Measurements from ENCODE around the gene BCL2L11.

The BCL2L11 gene

GRCh38 chr2:111194835-111195621 is 74.3 kb downstream of the BCL2L11 start:
- H3K4me1 ChIP-seq (ENCODE audit: control insufficient read depth, insufficient read depth, low read length, unreplicated experiment), result no peaks in the 10 kb centered on the region
- H3K79me2 ChIP-seq (ENCODE audit: control insufficient read depth, insufficient read depth, low read length, unreplicated experiment), result no peaks in the 10 kb centered on the region
- no peak overlapping the region for H2AFZ ChIP-seq (ENCODE audit: low read length, unreplicated experiment)
- no peaks in the 10 kb centered on the region for H3K27me3 ChIP-seq (ENCODE audit: insufficient read depth, low read length)
- H3K36me3 ChIP-seq (ENCODE audit: insufficient read depth, low read length), result no peaks in the 10 kb centered on the region
- no peak overlapping the region for H3K27ac ChIP-seq (ENCODE audit: low read depth, low read length)
- H3K4me3 ChIP-seq (ENCODE audit: low read depth, low read length), result no peak overlapping the region

- H3K27me3 ChIP-seq (ENCODE audit: insufficient read depth, low read length), result no peaks in the 10 kb centered on the region
- no peaks in the 10 kb centered on the region for H3K79me2 ChIP-seq (ENCODE audit: control insufficient read depth, insufficient read depth, low read length, unreplicated experiment)
- no peak overlapping the region for H3K4me3 ChIP-seq (ENCODE audit: low read depth, low read length)
- H3K27ac ChIP-seq (ENCODE audit: low read depth, low read length), result no peak overlapping the region
- no peaks in the 10 kb centered on the region for H3K36me3 ChIP-seq (ENCODE audit: insufficient read depth, low read length)
- H2AFZ ChIP-seq (ENCODE audit: low read length, unreplicated experiment), result no peak overlapping the region
- H3K4me1 ChIP-seq (ENCODE audit: control insufficient read depth, insufficient read depth, low read length, unreplicated experiment), result no peaks in the 10 kb centered on the region
Measured at GRCh38 chr2:111196435-111196834, 75.7 kb downstream of the BCL2L11 start.

DNA sequence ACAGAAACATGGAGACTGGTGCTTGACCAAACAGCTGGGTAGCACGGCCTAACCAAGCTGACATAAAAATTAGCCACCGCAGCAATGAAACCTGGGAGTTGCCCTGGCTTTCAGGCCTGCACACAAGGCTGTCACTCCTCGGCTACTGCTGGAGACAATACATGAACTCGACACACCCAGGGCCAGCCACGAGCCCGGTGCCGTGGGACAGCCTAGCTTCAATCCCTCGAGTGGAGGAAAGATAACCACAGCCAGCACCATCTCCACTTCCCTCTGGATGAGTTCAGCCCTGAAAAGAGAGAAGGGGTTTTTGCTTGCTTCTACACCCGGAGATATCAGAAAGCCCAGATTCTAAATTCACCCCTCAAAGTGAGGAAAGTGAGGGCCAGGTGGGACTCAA is 78.0 kb downstream of the BCL2L11 start:
- no peaks in the 10 kb centered on the region for H3K27me3 ChIP-seq (ENCODE audit: insufficient read depth, low read length)
- no peak overlapping the region for H2AFZ ChIP-seq (ENCODE audit: low read length, unreplicated experiment)
- H3K27ac ChIP-seq (ENCODE audit: low read depth, low read length), result no peak overlapping the region
- H3K4me1 ChIP-seq (ENCODE audit: control insufficient read depth, insufficient read depth, low read length, unreplicated experiment), result peaks cover 5% of the 10 kb centered on the region
- no peaks in the 10 kb centered on the region for H3K36me3 ChIP-seq (ENCODE audit: insufficient read depth, low read length)
- no peak overlapping the region for H3K4me3 ChIP-seq (ENCODE audit: low read depth, low read length)
- H3K79me2 ChIP-seq (ENCODE audit: control insufficient read depth, insufficient read depth, low read length, unreplicated experiment), result no peaks in the 10 kb centered on the region

DNA sequence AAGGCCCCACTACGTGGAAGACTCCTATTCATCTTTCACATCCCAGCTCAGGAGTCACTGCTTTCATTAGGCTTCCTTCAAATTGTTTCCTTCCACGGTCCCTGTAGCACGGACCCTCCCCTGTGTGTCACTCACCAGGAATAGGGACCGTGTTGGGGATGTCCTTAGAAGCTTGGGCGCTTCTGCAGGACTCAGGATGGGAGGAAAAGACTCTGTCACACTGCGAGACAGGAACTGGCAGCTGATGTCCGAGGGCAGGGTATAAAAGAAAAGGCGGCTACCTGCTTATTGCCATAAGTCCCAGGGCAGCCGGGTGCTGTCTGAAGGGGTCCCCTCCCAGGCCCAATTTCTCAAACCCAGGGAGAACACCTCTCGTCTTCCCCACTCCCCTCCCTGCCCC is 79.1 kb downstream of the BCL2L11 start:
- H2AFZ ChIP-seq (ENCODE audit: low read length, unreplicated experiment), result no peak overlapping the region
- H3K27ac ChIP-seq (ENCODE audit: low read depth, low read length), result no peak overlapping the region
- no peaks in the 10 kb centered on the region for H3K36me3 ChIP-seq (ENCODE audit: insufficient read depth, low read length)
- H3K4me3 ChIP-seq (ENCODE audit: low read depth, low read length), result no peak overlapping the region
- H3K4me1 ChIP-seq (ENCODE audit: control insufficient read depth, insufficient read depth, low read length, unreplicated experiment), result peaks cover 5% of the 10 kb centered on the region
- no peaks in the 10 kb centered on the region for H3K79me2 ChIP-seq (ENCODE audit: control insufficient read depth, insufficient read depth, low read length, unreplicated experiment)
- H3K27me3 ChIP-seq (ENCODE audit: insufficient read depth, low read length), result no peaks in the 10 kb centered on the region

DNA sequence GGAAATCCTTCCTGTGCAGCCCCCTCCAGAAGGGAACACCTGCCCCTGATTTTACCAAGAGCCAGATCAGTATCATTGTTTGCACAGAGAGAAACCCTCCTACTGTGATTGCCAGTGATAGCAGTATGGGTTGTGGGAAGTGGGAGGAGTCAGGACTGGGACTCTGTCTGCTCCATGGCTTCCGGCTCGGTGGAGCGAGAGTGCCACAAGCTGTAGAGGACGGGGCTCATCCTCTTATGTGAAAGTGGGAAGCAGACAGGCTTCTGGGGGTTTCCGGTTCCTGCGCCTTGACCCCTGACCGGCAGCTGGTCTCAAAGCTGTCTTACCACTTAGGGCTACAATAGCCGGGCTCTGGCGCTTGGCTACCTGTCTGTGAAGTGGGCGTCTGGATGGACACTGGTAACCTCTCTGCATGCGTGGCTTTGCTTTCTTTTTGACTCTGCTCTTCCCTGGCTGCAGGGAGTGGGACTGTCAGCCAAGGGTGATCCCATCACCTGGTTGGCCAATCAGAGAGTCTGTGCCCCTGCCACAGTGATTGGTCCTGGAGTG is 79.7 kb downstream of the BCL2L11 start:
- H3K4me1 ChIP-seq (ENCODE audit: control insufficient read depth, insufficient read depth, low read length, unreplicated experiment), result peaks cover 5% of the 10 kb centered on the region
- H3K27ac ChIP-seq (ENCODE audit: low read depth, low read length), result no peak overlapping the region
- no peak overlapping the region for H2AFZ ChIP-seq (ENCODE audit: low read length, unreplicated experiment)
- no peak overlapping the region for H3K4me3 ChIP-seq (ENCODE audit: low read depth, low read length)
- no peaks in the 10 kb centered on the region for H3K27me3 ChIP-seq (ENCODE audit: insufficient read depth, low read length)
- H3K79me2 ChIP-seq (ENCODE audit: control insufficient read depth, insufficient read depth, low read length, unreplicated experiment), result no peaks in the 10 kb centered on the region
- H3K36me3 ChIP-seq (ENCODE audit: insufficient read depth, low read length), result no peaks in the 10 kb centered on the region

GRCh38 chr2:111201214-111201613 is 80.5 kb downstream of the BCL2L11 start:
- Histone ChIP-seq H3K27ac (ENCODE audit: low read depth, low read length) (no peak overlapping the region), H3K27me3 (ENCODE audit: insufficient read depth, low read length) (no peaks in the 10 kb centered on the region), H2AFZ (ENCODE audit: low read length, unreplicated experiment) (no peak overlapping the region), H3K4me1 (ENCODE audit: control insufficient read depth, insufficient read depth, low read length, unreplicated experiment) (peaks cover 5% of the 10 kb centered on the region), H3K79me2 (ENCODE audit: control insufficient read depth, insufficient read depth, low read length, unreplicated experiment) (no peaks in the 10 kb centered on the region), H3K36me3 (ENCODE audit: insufficient read depth, low read length) (no peaks in the 10 kb centered on the region), H3K4me3 (ENCODE audit: low read depth, low read length) (no peak overlapping the region)

GRCh38 chr2:111202266-111203040 is 81.7 kb downstream of the BCL2L11 start:
- Histone ChIP-seq H3K79me2 (ENCODE audit: control insufficient read depth, insufficient read depth, low read length, unreplicated experiment) (no peaks in the 10 kb centered on the region), H3K27me3 (ENCODE audit: insufficient read depth, low read length) (no peaks in the 10 kb centered on the region), H2AFZ (ENCODE audit: low read length, unreplicated experiment) (no peak overlapping the region), H3K27ac (ENCODE audit: low read depth, low read length) (no peak overlapping the region), H3K36me3 (ENCODE audit: insufficient read depth, low read length) (no peaks in the 10 kb centered on the region), H3K4me1 (ENCODE audit: control insufficient read depth, insufficient read depth, low read length, unreplicated experiment) (peaks cover 5% of the 10 kb centered on the region), H3K4me3 (ENCODE audit: low read depth, low read length) (no peak overlapping the region)

DNA sequence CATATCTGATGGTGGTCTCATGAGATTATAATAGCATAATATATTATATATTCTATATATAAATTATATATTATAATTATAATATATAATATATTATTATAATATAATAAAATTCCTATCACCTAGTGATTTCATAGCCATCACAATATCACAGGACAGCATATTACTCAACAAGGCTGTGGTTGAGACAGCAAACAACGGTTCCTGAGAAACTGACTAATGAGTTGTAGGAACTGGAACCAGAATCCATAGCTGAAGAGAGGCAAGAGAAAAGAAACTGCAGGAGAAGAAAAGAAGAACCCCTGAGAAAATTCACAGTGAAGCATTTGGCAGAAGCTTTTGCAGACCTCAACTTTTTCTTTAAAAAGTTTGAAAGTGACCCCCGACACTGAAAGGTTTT is 84.0 kb downstream of the BCL2L11 start:
- H3K4me3 ChIP-seq (ENCODE audit: low read depth, low read length), result no peak overlapping the region
- H3K4me1 ChIP-seq (ENCODE audit: control insufficient read depth, insufficient read depth, low read length, unreplicated experiment), result peaks cover 9% of the 10 kb centered on the region
- H3K36me3 ChIP-seq (ENCODE audit: insufficient read depth, low read length), result no peaks in the 10 kb centered on the region
- H3K79me2 ChIP-seq (ENCODE audit: control insufficient read depth, insufficient read depth, low read length, unreplicated experiment), result no peaks in the 10 kb centered on the region
- H3K27me3 ChIP-seq (ENCODE audit: insufficient read depth, low read length), result no peaks in the 10 kb centered on the region
- H2AFZ ChIP-seq (ENCODE audit: low read length, unreplicated experiment), result no peak overlapping the region
- H3K27ac ChIP-seq (ENCODE audit: low read depth, low read length), result no peak overlapping the region

GRCh38 chr2:111205774-111206173 is 85.1 kb downstream of the BCL2L11 start:
- Histone ChIP-seq H2AFZ (ENCODE audit: low read length, unreplicated experiment) (no peak overlapping the region), H3K36me3 (ENCODE audit: insufficient read depth, low read length) (no peaks in the 10 kb centered on the region), H3K27ac (ENCODE audit: low read depth, low read length) (no peak overlapping the region), H3K4me3 (ENCODE audit: low read depth, low read length) (no peak overlapping the region), H3K27me3 (ENCODE audit: insufficient read depth, low read length) (no peaks in the 10 kb centered on the region), H3K79me2 (ENCODE audit: control insufficient read depth, insufficient read depth, low read length, unreplicated experiment) (no peaks in the 10 kb centered on the region), H3K4me1 (ENCODE audit: control insufficient read depth, insufficient read depth, low read length, unreplicated experiment) (peaks cover 9% of the 10 kb centered on the region)

- no peak overlapping the region for H2AFZ ChIP-seq (ENCODE audit: low read length, unreplicated experiment)
- no peaks in the 10 kb centered on the region for H3K79me2 ChIP-seq (ENCODE audit: control insufficient read depth, insufficient read depth, low read length, unreplicated experiment)
- peaks cover under 1% of the 10 kb centered on the region for H3K36me3 ChIP-seq (ENCODE audit: insufficient read depth, low read length)
- no peaks in the 10 kb centered on the region for H3K27me3 ChIP-seq (ENCODE audit: insufficient read depth, low read length)
- H3K4me1 ChIP-seq (ENCODE audit: control insufficient read depth, insufficient read depth, low read length, unreplicated experiment), result peaks cover 3% of the 10 kb centered on the region
- no peak overlapping the region for H3K27ac ChIP-seq (ENCODE audit: low read depth, low read length)
- no peak overlapping the region for H3K4me3 ChIP-seq (ENCODE audit: low read depth, low read length)
Measured at GRCh38 chr2:111207851-111208250, 87.1 kb downstream of the BCL2L11 start.

Measured in ACC112 (cell line).